NCI-H1092 (cell line): Measurements from ENCODE around the gene CTNNBL1.
"Not testable (repeated sequence)": the region's sequence is repeated elsewhere in the genome, so short reads cannot be mapped to it uniquely, and the experiment has no call there.

ENCODE experiments used
- DNase-seq: peaks from one replicate; lab custom pipeline; 2025; lab: John Stamatoyannopoulos, UW

Gene CTNNBL1

GRCh38 chr20:37677969-37678861 is 15.6 kb upstream of the CTNNBL1 start:
- no peak for DNase-seq

DNA sequence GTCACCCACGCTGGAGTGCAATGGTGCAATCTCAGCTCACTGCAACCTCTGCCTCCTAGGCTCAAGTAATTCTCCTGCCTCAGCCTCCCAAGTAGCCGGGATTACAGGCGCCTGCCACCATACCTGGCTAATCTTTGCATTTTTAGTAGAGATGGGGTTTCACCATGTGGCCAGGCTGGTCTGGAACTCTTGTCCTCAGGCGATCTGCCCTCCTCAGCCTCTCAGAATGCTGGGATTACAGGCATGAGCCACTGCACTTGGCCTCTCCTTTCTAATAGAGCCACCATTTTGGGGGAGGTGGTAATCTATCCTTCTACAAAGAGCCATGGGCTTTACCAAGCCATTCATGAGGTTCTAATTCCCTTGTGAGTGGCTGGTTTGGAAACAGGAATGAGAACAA is 14.1 kb upstream of the CTNNBL1 start:
- not testable (repeated sequence) for DNase-seq

DNA sequence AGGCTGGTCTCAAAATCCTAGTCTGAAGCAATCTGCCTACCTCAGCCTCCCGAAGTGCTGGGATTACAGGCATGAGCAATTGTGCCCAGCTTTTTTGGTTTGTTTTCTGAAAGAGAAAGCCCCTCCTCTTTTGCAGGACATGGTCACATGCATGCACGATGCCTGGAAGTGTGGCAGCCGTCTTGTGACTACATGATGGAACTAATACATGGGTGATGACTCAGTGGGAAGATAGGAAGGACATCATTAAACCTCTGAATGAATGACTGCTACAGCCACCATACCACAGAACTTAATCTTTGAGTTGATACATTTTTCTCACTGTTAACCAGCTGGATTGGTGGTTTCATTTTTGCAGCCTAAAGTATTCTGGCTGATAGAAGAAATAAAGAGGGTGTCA is 13.4 kb upstream of the CTNNBL1 start:
- DNase-seq = no peak

GRCh38 chr20:37681384-37682112 is 12.3 kb upstream of the CTNNBL1 start:
- DNase-seq = no peak

DNA sequence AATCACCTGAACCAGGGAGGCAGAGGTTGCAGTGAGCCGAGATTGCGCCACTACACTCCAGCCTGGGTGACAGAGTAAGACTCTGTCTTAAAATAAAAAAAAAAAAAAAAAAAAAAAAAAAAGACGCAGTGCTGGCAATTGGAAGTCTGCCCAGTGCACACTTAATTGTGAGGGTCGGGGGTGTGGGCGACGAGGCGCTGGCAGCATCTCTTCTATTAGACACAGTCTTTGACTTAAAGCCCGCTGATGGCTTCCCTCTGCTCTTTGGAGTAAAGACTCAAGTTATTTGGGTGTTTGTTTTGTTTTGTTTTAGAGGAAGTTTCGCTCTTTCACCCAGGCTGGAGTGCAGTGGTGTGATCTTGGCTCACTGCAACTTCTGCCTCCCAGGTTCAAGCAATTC is 10.7 kb upstream of the CTNNBL1 start:
- not testable (repeated sequence) for DNase-seq

DNA sequence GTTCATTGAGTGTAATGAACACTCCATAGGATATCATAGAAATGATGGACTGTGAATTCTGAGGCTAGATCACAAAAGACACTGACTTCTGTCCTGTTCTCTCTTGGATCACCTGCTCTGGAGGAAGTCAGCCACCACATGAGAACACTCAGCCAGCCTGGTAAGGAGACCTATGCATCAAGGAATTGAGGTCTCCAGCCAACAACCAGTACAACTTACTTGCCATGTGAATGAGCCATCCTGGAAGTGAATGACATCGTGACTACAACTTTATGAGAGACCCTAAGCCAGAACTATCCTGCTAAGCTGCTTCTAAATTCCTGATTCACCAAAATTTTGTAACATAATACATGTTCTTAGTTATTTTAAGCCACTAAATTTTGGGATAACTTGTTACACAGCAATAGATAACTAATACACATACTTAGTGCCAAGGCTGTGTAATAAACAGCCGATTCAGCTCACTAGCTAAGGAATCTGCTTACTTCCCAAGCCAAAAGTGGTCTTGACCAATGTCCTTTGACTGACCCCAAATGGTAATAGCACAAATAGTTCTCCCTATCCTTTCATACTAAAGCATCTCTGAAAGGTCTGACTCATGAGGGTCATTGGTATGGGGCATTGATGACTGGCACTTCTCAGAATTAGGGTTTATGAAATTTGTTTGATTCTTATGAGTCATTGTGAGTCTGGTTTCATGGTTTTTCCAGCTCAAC is 6.9 kb upstream of the CTNNBL1 start:
- DNase-seq = no peak

- DNase-seq = no peak
Observed at GRCh38 chr20:37687478-37687805, 6.4 kb upstream of the CTNNBL1 start.

- DNase-seq = no peak
Observed at GRCh38 chr20:37688093-37688492, 5.7 kb upstream of the CTNNBL1 start.

- no peak for DNase-seq
Observed at GRCh38 chr20:37690626-37691369, 3.0 kb upstream of the CTNNBL1 start.

GRCh38 chr20:37692459-37693166 is 1.2 kb upstream of the CTNNBL1 start:
- DNase-seq = no peak

- DNase-seq = no peak
Observed at GRCh38 chr20:37693242-37693634, 592 bp upstream of the CTNNBL1 start.

- no peak for DNase-seq
Observed at GRCh38 chr20:37695684-37696342, 2.0 kb downstream of the CTNNBL1 start.

GRCh38 chr20:37697314-37697713 is 3.5 kb downstream of the CTNNBL1 start:
- DNase-seq = no peak

GRCh38 chr20:37699202-37699601 is 5.4 kb downstream of the CTNNBL1 start:
- DNase-seq = no peak

- no peak for DNase-seq
Observed at GRCh38 chr20:37700301-37700700, 6.5 kb downstream of the CTNNBL1 start.

DNA sequence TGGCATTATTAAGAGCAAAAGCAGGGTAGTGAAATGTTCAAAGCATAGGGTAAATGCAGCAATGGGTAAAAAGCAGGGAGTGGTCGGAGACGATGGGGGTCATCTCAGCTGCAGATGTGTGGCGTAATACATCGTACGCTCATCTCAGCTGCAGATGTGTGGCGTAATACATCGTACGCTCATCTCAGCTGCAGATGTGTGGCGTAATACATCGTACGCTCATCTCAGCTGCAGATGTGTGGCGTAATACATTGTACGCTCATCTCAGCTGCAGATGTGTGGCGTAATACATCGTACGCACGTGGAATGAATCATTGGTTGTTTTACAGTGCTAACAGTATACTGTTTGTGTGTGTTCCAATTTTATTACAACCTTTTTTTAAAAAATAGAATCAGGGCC is 7.8 kb downstream of the CTNNBL1 start:
- not testable (repeated sequence) for DNase-seq

GRCh38 chr20:37702403-37703034 is 8.7 kb downstream of the CTNNBL1 start:
- DNase-seq = no peak

- no peak for DNase-seq
Observed at GRCh38 chr20:37703035-37703845, 9.4 kb downstream of the CTNNBL1 start.

DNA sequence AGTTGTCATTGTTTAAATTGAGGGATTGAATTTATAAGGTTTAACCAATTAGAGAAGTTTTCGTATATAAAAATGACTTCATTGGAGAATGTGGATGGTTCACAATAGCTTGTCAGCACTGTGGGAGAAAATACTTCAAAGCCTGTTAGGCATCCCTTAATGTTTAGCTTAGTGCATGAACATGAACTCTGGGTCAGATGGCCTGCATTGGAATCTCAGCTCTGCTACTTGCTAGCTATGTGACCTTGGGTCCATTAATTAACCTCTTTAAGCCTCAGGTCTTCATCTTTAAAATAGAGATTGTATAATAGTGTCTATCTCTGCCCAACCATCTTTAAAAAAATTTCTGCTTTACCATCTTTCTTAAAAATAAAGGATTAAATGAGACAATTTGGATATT is 11.1 kb downstream of the CTNNBL1 start:
- no peak for DNase-seq

DNA sequence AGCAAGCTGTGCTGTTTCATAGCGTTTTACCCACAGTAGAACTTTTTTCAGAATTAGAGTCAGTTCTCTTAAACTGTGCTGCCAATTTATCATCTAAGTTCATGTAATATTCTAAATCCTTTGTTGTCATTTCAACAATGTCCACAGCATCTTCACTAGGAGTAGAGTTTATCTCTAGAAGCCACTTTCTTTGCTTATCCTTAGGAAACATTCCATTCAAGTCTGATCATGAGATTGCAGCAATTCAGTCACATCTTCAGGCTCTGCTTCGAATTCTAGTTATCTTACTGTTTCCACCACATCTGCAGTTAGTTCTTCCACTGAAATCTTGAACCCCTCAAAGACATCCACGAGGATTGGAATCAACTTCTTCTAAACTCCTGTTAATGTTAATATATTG is 12.5 kb downstream of the CTNNBL1 start:
- no peak for DNase-seq
